ENCODE measurements around the gene CD247. TPM values are rescaled to one million over a fixed set of nuclear protein-coding genes. Genes with fewer than 3 reads are reported as not detected.

CD247 gene
- total RNA-seq, 1 donor from 2014 or later = 0.58 TPM

DNA sequence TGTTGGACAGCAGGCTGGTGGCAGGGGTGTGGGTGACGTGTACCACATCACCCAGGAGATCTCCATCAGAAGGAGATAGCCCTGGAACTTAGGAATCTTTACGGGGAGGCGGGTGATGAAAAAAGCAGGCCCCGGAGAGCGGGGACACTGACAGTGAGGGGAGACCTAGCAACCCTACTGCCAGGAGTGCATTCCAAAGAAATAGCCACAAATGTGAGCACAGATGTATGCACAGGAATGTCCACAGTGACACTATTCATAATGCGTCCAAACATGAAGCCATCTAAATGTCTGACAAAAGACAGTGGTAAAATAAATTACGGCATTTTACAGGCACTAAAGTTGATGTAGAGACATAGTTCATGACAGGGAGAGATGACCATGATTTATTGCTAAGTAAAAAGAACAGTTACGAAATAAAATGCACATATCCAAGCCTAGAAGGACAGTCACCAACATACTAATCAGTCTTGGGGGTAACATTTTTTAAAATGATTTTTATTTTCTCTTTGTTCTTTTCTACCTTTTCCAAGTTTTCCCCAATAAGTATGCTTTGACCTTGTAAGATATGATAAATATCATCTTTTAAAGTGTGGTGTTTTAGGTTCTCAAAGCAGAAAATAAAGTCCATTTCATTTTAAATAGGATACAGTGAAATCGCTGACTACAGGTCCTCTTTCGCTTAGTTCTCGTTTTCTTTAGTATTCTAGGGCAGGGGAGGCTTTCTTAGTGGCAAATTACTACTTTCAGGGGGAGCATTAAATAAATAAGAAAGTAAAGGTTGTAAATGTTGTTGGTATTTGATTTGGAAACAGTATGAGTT is 21.3 kb downstream of the CD247 start:
- no peak overlapping the region for H3K4me3 Mint-ChIP-seq
- no peak for DNase-seq (ENCODE audit: extremely low spot score, unreplicated experiment)
- no peaks in the 10 kb centered on the region for H3K36me3 Mint-ChIP-seq
- TF ChIP-seq, protein P1, sequence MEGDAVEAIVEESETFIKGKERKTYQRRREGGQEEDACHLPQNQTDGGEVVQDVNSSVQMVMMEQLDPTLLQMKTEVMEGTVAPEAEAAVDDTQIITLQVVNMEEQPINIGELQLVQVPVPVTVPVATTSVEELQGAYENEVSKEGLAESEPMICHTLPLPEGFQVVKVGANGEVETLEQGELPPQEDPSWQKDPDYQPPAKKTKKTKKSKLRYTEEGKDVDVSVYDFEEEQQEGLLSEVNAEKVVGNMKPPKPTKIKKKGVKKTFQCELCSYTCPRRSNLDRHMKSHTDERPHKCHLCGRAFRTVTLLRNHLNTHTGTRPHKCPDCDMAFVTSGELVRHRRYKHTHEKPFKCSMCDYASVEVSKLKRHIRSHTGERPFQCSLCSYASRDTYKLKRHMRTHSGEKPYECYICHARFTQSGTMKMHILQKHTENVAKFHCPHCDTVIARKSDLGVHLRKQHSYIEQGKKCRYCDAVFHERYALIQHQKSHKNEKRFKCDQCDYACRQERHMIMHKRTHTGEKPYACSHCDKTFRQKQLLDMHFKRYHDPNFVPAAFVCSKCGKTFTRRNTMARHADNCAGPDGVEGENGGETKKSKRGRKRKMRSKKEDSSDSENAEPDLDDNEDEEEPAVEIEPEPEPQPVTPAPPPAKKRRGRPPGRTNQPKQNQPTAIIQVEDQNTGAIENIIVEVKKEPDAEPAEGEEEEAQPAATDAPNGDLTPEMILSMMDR (conservative IDR thresholded peaks at IDR 0.05) = no peak
- H3K27ac Mint-ChIP-seq = no peak overlapping the region
- peaks cover 33% of the 10 kb centered on the region for H3K27me3 Mint-ChIP-seq
- peaks cover 14% of the 10 kb centered on the region for H3K4me1 Mint-ChIP-seq (ENCODE audit: unreplicated experiment)
- H3K9me3 Mint-ChIP-seq = no peaks in the 10 kb centered on the region

DNA sequence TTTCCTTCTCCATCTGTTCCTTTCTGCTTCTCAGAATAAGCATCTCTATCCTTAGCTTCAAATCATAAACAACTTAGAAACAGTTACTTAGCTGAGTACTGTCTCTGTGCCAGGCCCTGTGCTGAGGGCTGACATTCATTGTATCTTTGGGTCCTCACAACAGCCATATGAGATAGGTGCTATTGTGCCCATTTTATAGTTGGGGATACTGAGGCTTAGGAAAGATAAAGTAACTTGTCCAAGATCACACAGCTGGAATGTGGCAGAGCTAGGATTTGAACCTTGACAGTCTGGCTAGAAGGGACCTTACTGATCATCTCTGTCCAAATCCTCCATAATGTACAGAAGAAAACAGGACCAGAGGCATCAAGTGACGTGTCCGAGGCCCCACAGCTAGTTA is 25.0 kb downstream of the CD247 start:
- Mint-ChIP-seq H3K9me3 (no peaks in the 10 kb centered on the region), H3K4me3 (no peak overlapping the region), H3K4me1 (ENCODE audit: unreplicated experiment) (peaks cover 34% of the 10 kb centered on the region), H3K36me3 (no peaks in the 10 kb centered on the region), H3K27me3 (peaks cover 31% of the 10 kb centered on the region), H3K27ac (no peak overlapping the region)
- TF ChIP-seq, protein P1 (conservative IDR thresholded peaks at IDR 0.05) = no peak
- no peak for DNase-seq (ENCODE audit: extremely low spot score, unreplicated experiment)

DNA sequence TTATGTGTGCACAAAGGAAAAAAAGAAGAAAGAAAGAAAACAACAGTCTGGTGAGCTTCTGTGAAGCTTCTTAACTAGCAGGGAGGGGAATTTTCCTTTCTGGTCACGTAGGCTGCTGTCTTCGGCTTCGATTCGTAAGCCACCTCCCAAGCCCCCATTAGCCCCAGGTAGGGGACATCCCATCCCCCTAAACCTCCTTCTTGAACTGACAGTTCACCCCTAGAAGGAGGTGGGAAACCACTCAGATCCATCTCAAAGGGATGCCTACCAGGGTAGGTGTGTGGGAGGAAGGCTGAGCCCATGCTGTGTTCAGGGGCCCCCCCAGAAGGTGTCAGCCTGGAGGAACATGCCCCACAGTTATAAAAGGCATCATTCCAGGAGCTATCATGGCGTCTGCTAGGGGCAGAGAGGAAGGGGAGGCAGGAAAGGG is 25.8 kb downstream of the CD247 start:
- no peak for DNase-seq (ENCODE audit: extremely low spot score, unreplicated experiment)
- Mint-ChIP-seq H3K4me3 (no peak overlapping the region), H3K36me3 (no peaks in the 10 kb centered on the region), H3K27ac (no peak overlapping the region), H3K4me1 (ENCODE audit: unreplicated experiment) (peaks cover 36% of the 10 kb centered on the region), H3K9me3 (no peaks in the 10 kb centered on the region), H3K27me3 (peaks cover 30% of the 10 kb centered on the region)
- TF ChIP-seq, protein P1 (conservative IDR thresholded peaks at IDR 0.05) = no peak

DNA sequence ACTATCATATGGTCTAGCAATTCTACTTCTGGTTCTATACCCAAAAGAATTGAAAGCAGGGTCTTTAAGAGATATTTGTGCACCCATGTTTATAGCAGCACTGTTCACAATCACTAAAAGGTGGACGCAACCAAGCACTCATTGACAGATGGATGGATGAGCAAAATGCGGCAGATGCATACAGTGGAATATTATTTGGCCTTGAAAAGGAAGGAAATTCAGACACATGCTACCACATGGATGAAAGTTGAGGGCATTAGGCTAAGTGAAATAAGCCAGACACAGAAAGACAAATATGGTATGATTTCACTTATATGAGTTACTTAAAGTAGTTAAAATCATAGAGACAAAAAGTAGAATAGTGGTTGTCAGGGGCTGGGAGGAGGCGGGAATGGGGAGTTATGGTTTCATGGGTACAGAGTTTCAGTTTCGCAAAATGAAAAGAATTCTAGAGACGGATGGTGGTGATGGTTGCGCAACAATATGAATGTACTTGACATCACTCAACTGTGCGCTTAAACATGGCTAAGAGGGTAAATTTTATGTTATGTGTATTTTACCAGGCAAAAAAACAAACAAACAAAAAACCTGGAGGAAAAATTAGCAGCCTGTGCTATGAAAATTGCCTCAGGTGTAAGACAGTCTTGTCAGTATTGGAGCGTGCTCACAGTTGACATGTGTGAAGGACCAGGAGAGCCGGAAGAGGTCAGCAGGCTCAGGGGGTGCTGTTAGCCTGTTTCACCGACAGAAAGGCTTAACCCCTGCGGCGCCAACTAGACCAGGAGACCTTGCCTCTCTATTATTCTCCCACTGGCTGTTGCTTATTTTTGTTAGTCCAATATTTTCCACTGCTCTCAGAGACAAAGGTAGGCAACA is 26.5 kb downstream of the CD247 start:
- peaks cover 36% of the 10 kb centered on the region for H3K4me1 Mint-ChIP-seq (ENCODE audit: unreplicated experiment)
- H3K9me3 Mint-ChIP-seq = no peaks in the 10 kb centered on the region
- TF ChIP-seq, protein P1 (conservative IDR thresholded peaks at IDR 0.05) = no peak
- H3K27me3 Mint-ChIP-seq = peaks cover 25% of the 10 kb centered on the region
- no peaks in the 10 kb centered on the region for H3K36me3 Mint-ChIP-seq
- no peak overlapping the region for H3K4me3 Mint-ChIP-seq
- no peak for DNase-seq (ENCODE audit: extremely low spot score, unreplicated experiment)
- H3K27ac Mint-ChIP-seq = no peak overlapping the region

DNA sequence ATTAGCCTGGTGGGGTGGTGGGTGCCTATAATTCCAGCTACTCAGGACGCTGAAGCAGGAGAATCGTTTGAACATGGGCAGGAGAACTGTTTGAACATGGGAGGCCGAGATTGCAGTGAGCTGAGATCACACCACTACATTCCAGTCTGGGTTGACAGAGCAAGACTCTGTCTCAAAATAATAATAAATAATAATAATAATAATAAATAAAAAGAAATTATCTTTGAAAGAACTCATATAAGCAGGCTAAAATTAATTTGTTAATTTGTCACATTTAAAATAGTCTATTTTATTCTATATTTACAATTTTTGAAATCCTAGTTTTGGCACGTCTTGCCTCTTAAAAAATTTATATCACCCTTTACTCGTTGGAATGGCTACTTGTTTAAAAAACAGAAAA is 27.6 kb downstream of the CD247 start:
- H3K27ac Mint-ChIP-seq = no peak overlapping the region
- TF ChIP-seq, protein P1 (conservative IDR thresholded peaks at IDR 0.05) = no peak
- peaks cover 20% of the 10 kb centered on the region for H3K27me3 Mint-ChIP-seq
- no peaks in the 10 kb centered on the region for H3K9me3 Mint-ChIP-seq
- no peaks in the 10 kb centered on the region for H3K36me3 Mint-ChIP-seq
- no peak overlapping the region for H3K4me3 Mint-ChIP-seq
- DNase-seq (ENCODE audit: extremely low spot score, unreplicated experiment) = no peak
- peaks cover 37% of the 10 kb centered on the region for H3K4me1 Mint-ChIP-seq (ENCODE audit: unreplicated experiment)
